ENCODE measurements around the gene PTPRT.

PTPRT gene

DNA sequence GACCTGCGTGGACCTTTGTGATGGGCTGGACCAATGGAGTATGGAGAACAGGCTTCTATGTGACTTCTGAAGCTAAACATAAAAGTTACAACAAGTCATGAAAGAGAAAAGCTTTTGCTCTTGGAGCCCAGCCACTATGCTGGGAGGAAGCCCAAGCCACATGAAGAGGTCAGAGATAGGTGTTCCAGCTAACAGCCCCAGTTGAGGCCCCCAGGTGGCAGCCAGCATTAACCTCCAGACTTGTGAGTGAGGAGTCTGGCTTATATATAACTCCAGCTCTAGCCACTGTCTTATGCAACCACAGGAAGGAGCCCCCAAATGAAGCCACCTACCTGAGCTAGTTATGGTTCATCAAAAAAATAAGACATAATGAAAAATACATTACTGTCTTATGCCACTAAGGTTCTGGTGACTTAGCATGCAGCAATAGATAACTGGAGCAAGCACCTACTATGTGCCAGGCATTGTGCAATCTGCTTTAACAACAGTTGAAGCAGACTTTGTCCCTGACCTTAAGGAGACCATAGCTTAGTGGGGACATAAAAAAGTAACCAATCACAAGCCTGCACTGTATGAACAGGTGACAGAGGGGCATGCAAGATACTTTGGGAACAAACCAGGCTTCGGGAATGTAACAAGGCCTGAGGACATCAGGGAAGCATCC is 599.6 kb downstream of the PTPRT start:
- ChIA-PET CTCF (interaction anchor here (0.6 to 1.1 kb wide), 2 partner anchors 18 to 584 kb away, joined by 3 to 4 read pairs; no protein-coding TSS in a partner anchor), POLR2A (no interaction called here)
- H3K36me3 ChIP-seq (ENCODE audit: control insufficient read depth in 2 of 2, insufficient read depth in 1 of 2, low read length in 2 of 2): no peaks in the 10 kb centered on the region
- TF ChIP-seq ZNF629 (tag by site-specific recombination; IDR thresholded peaks at IDR 0.05) (no peak), ZIC2 (tag by site-specific recombination; IDR thresholded peaks at IDR 0.05) (no peak)
- no peaks in the 10 kb centered on the region for H3K4me1 ChIP-seq (ENCODE audit: control insufficient read depth, insufficient read depth, low read length)
- no peak overlapping the region for H3K4me3 ChIP-seq (ENCODE audit: low read depth, low read length)
- no peaks in the 10 kb centered on the region for H3K9me3 ChIP-seq (ENCODE audit: control insufficient read depth, insufficient read depth, low read depth, low read length)
- H3K27ac ChIP-seq (ENCODE audit: extremely low read depth, low read depth, low read length): no peak overlapping the region

DNA sequence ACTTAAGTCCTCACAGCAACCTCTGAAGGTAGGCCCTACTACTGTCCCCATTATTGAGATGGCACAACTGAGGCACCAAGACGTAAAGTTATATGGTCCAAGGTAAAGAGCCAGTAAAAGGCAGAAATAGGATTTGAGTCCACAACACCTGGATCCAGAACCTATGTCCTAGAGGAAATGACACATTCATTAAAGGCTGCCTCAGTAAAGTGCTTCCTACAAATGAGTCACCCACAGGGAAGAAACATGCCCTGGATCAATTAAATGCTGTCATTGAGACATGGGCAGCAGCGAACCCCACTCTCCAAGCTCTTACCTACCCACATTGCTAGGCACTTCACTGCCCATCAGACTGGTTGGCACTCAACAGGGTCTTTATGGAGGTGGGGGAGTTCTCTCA is 600.9 kb downstream of the PTPRT start:
- TF ChIP-seq, protein P1, sequence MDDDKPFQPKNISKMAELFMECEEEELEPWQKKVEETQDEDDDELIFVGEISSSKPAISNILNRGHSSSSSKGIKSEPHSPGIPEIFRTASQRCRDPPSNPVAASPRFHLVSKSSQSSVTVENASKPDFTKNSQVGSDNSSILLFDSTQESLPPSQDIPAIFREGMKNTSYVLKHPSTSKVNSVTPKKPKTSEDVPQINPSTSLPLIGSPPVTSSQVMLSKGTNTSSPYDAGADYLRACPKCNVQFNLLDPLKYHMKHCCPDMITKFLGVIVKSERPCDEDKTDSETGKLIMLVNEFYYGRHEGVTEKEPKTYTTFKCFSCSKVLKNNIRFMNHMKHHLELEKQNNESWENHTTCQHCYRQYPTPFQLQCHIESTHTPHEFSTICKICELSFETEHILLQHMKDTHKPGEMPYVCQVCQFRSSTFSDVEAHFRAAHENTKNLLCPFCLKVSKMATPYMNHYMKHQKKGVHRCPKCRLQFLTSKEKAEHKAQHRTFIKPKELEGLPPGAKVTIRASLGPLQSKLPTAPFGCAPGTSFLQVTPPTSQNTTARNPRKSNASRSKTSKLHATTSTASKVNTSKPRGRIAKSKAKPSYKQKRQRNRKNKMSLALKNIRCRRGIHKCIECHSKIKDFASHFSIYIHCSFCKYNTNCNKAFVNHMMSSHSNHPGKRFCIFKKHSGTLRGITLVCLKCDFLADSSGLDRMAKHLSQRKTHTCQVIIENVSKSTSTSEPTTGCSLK (tag by site-specific recombination; IDR thresholded peaks at IDR 0.05): no peak
- TF ChIP-seq ZNF501 (tag by site-specific recombination; IDR thresholded peaks at IDR 0.05) (no peak), SP2 (tag by site-specific recombination; IDR thresholded peaks at IDR 0.05) (no peak), ZNF24 (tag by site-specific recombination; IDR thresholded peaks at IDR 0.05) (no peak), YY1 (tag by site-specific recombination; IDR thresholded peaks at IDR 0.05) (no peak), ZNF146 (tag by site-specific recombination; IDR thresholded peaks at IDR 0.05) (no peak), ZNF23 (tag by site-specific recombination; IDR thresholded peaks at IDR 0.05; ENCODE audit: borderline replicate concordance) (no peak), ZNF585B (tag by site-specific recombination; IDR thresholded peaks at IDR 0.05) (no peak), ZNF670 (tag by site-specific recombination; IDR thresholded peaks at IDR 0.05; ENCODE audit: low read depth) (no peak), YY2 (tag by site-specific recombination; IDR thresholded peaks at IDR 0.05) (no peak), ZNF426 (tag by site-specific recombination; IDR thresholded peaks at IDR 0.05) (no peak), FEZF1 (tag by site-specific recombination; IDR thresholded peaks at IDR 0.05) (no peak)
- TF ChIP-seq, protein P2, sequence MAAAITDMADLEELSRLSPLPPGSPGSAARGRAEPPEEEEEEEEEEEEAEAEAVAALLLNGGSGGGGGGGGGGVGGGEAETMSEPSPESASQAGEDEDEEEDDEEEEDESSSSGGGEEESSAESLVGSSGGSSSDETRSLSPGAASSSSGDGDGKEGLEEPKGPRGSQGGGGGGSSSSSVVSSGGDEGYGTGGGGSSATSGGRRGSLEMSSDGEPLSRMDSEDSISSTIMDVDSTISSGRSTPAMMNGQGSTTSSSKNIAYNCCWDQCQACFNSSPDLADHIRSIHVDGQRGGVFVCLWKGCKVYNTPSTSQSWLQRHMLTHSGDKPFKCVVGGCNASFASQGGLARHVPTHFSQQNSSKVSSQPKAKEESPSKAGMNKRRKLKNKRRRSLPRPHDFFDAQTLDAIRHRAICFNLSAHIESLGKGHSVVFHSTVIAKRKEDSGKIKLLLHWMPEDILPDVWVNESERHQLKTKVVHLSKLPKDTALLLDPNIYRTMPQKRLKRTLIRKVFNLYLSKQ (tag by site-specific recombination; IDR thresholded peaks at IDR 0.05; ENCODE audit: borderline replicate concordance): no peak
- TF ChIP-seq, protein P3, sequence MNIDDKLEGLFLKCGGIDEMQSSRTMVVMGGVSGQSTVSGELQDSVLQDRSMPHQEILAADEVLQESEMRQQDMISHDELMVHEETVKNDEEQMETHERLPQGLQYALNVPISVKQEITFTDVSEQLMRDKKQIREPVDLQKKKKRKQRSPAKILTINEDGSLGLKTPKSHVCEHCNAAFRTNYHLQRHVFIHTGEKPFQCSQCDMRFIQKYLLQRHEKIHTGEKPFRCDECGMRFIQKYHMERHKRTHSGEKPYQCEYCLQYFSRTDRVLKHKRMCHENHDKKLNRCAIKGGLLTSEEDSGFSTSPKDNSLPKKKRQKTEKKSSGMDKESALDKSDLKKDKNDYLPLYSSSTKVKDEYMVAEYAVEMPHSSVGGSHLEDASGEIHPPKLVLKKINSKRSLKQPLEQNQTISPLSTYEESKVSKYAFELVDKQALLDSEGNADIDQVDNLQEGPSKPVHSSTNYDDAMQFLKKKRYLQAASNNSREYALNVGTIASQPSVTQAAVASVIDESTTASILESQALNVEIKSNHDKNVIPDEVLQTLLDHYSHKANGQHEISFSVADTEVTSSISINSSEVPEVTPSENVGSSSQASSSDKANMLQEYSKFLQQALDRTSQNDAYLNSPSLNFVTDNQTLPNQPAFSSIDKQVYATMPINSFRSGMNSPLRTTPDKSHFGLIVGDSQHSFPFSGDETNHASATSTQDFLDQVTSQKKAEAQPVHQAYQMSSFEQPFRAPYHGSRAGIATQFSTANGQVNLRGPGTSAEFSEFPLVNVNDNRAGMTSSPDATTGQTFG (tag by site-specific recombination; IDR thresholded peaks at IDR 0.05; ENCODE audit: borderline replicate concordance): no peak
- TF ChIP-seq, protein P4, sequence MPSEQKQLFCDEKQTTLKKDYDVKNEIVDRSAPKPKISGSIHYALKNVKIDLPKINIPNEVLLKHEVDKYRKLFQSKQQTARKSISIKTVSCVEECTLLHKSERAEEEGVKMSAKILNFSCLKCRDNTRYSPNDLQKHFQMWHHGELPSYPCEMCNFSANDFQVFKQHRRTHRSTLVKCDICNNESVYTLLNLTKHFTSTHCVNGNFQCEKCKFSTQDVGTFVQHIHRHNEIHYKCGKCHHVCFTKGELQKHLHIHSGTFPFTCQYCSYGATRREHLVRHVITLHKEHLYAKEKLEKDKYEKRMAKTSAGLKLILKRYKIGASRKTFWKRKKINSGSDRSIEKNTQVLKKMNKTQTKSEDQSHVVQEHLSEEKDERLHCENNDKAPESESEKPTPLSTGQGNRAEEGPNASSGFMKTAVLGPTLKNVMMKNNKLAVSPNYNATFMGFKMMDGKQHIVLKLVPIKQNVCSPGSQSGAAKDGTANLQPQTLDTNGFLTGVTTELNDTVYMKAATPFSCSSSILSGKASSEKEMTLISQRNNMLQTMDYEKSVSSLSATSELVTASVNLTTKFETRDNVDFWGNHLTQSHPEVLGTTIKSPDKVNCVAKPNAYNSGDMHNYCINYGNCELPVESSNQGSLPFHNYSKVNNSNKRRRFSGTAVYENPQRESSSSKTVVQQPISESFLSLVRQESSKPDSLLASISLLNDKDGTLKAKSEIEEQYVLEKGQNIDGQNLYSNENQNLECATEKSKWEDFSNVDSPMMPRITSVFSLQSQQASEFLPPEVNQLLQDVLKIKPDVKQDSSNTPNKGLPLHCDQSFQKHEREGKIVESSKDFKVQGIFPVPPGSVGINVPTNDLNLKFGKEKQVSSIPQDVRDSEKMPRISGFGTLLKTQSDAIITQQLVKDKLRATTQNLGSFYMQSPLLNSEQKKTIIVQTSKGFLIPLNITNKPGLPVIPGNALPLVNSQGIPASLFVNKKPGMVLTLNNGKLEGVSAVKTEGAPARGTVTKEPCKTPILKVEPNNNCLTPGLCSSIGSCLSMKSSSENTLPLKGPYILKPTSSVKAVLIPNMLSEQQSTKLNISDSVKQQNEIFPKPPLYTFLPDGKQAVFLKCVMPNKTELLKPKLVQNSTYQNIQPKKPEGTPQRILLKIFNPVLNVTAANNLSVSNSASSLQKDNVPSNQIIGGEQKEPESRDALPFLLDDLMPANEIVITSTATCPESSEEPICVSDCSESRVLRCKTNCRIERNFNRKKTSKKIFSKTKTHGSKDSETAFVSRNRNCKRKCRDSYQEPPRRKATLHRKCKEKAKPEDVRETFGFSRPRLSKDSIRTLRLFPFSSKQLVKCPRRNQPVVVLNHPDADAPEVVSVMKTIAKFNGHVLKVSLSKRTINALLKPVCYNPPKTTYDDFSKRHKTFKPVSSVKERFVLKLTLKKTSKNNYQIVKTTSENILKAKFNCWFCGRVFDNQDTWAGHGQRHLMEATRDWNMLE (tag by site-specific recombination; conservative IDR thresholded peaks at IDR 0.05; ENCODE audit: low read depth): no peak
- TF ChIP-seq, protein P5, sequence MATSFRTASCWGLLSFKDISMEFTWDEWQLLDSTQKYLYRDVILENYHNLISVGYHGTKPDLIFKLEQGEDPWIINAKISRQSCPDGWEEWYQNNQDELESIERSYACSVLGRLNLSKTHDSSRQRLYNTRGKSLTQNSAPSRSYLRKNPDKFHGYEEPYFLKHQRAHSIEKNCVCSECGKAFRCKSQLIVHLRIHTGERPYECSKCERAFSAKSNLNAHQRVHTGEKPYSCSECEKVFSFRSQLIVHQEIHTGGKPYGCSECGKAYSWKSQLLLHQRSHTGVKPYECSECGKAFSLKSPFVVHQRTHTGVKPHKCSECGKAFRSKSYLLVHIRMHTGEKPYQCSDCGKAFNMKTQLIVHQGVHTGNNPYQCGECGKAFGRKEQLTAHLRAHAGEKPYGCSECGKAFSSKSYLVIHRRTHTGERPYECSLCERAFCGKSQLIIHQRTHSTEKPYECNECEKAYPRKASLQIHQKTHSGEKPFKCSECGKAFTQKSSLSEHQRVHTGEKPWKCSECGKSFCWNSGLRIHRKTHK (tag by site-specific recombination; IDR thresholded peaks at IDR 0.05): no peak
- TF ChIP-seq, protein P6, sequence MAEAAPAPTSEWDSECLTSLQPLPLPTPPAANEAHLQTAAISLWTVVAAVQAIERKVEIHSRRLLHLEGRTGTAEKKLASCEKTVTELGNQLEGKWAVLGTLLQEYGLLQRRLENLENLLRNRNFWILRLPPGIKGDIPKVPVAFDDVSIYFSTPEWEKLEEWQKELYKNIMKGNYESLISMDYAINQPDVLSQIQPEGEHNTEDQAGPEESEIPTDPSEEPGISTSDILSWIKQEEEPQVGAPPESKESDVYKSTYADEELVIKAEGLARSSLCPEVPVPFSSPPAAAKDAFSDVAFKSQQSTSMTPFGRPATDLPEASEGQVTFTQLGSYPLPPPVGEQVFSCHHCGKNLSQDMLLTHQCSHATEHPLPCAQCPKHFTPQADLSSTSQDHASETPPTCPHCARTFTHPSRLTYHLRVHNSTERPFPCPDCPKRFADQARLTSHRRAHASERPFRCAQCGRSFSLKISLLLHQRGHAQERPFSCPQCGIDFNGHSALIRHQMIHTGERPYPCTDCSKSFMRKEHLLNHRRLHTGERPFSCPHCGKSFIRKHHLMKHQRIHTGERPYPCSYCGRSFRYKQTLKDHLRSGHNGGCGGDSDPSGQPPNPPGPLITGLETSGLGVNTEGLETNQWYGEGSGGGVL (tag by site-specific recombination; IDR thresholded peaks at IDR 0.05): no peak
- Histone ChIP-seq H3K27ac (ENCODE audit: extremely low read depth, low read depth, low read length) (no peak overlapping the region), H3K4me1 (ENCODE audit: control insufficient read depth, insufficient read depth, low read length) (no peaks in the 10 kb centered on the region), H3K36me3 (ENCODE audit: control insufficient read depth in 2 of 2, insufficient read depth in 1 of 2, low read length in 2 of 2) (no peaks in the 10 kb centered on the region), H3K4me3 (ENCODE audit: low read depth, low read length) (no peak overlapping the region), H3K9me3 (ENCODE audit: control insufficient read depth, insufficient read depth, low read depth, low read length) (no peaks in the 10 kb centered on the region)
- CTCF ChIA-PET: interaction anchor here (0.6 to 0.7 kb wide), 2 partner anchors 10 to 37 kb away, joined by 5 read pairs; no protein-coding TSS in a partner anchor
- POLR2A ChIA-PET: no interaction called here
